Right lobe of liver (tissue), 6 donors: Measurements from ENCODE around the gene ZFP3. TPM values are rescaled to one million over a fixed set of nuclear protein-coding genes. Genes with fewer than 3 reads are reported as not detected.
"Not testable (repeated sequence)": the region's sequence is repeated elsewhere in the genome, so short reads cannot be mapped to it uniquely, and the experiment has no call there.

Experiments used
- ATAC-seq, 4 donors: fragments of 200-7000 bp; cut with Tn5 transposase; one replicate each; pipeline ENCODE4 v1.9.1; 2020; ENCODE audit warnings: mild to moderate bottlenecking in 4 of 4, moderate library complexity in 4 of 4
- DNase-seq, 3 donors: peaks; one replicate each; pipeline ENCODE4 v3.0.0-alpha.2; 2020
- H3K27ac ChIP-seq, 3 donors: fragments of 200-600 bp; one replicate each; pipeline ENCODE4 v1.8.0; 2022
- H3K27me3 ChIP-seq, 2 donors: fragments of 200-600 bp; one replicate each; pipeline ENCODE4 v1.8.0; 2022
- H3K36me3 ChIP-seq, 4 donors: fragments of 200-600 bp; sonication (generic) in 1 of 4; one replicate each; pipeline versions ENCODE4 v1.5.1 to v1.8.0; 2017 to 2022; ENCODE audit warnings: control low read depth in 1 of 4
- H3K4me1 ChIP-seq, 4 donors: fragments of 200-600 bp; sonication (generic) in 1 of 4; one replicate each; pipeline versions ENCODE4 v1.5.1 to v1.8.0; 2017 to 2022; ENCODE audit warnings: control low read depth in 1 of 4
- H3K4me3 ChIP-seq, 3 donors: fragments of 200-600 bp; one replicate each; pipeline ENCODE4 v1.8.0; 2022
- H3K9me3 ChIP-seq, 4 donors: fragments of 200-600 bp; sonication (generic) in 1 of 4; one replicate each; pipeline versions ENCODE4 v1.5.1 to v1.8.0; 2017 to 2022; ENCODE audit warnings: control low read depth in 1 of 4
- POLR2A ChIP-seq: fragments of 450-650 bp; IDR thresholded peaks from one replicate; pipeline ENCODE4 v1.6.1; 2017; ENCODE audit warnings: antibody characterized with exemption, mild to moderate bottlenecking
- WGBS: methylation state at CpG from one replicate; pipeline ENCODE4 v1.1.6; 2018; ENCODE audit warnings: low coverage, low lambda C conversion rate; ENCODE audit not compliant: insufficient coverage; ENCODE audit errors: missing lambda C conversion rate; 5-methylcytosine and 5-hydroxymethylcytosine counted together
- intact Hi-C, 2 donors: fragments of 100-400 bp; cut with DNase I; formaldehyde crosslinking; loops; one replicate each; pipeline versions ENCODE4 v1.11.2 to v1.14.1; 2022
- long read RNA-seq: library from polyadenylated mRNA; unstranded; transcript quantifications from one replicate; pipeline ENCODE4 v2.0.0, GENCODE V29; 2019
- total RNA-seq, 6 experiments: library from RNA; depleted of rRNA in 2 of 6; stranded (reverse); fragments of >200 nt in 2 of 6; fragmentation: NEBNext Ultra II Directional in 3 of 6; extraction: Animal tissue kit (Norgen Biotek cat#: 25700) in 3 of 6; gene quantifications; one replicate each; pipeline versions ENCODE4 v1.1.0 to v1.2.4, GENCODE V29; 2016 to 2023
- TF ChIP-seq, protein P1 (sequence below), 4 donors: fragments of 200-600 bp in 3 of 4; fragments of 450-650 bp in 1 of 4; IDR thresholded peaks; one replicate each; pipeline versions ENCODE4 v1.5.1 to v1.8.0; 2016 to 2022; ENCODE audit warnings: antibody characterized with exemption in 4 of 4, mild to moderate bottlenecking in 2 of 4
- donor health status: DM: no; HTN: yes; CAD: no.
- donor health status: DM: no; HTN: no; CAD: no.
- donor health status: DM: no; HTN: no; CAD: no.
- donor health status: DM: no; HTN: yes; CAD: no.
- donor health status: DM: no; HTN: yes; CAD: no.

The ZFP3 gene
- 1 to 10 TPM in 1 of 6 experiments, under 1 TPM in 5; 0.51 to 1.6 (median 0.87) TPM for total RNA-seq
- long read RNA-seq = 0 reads

DNA sequence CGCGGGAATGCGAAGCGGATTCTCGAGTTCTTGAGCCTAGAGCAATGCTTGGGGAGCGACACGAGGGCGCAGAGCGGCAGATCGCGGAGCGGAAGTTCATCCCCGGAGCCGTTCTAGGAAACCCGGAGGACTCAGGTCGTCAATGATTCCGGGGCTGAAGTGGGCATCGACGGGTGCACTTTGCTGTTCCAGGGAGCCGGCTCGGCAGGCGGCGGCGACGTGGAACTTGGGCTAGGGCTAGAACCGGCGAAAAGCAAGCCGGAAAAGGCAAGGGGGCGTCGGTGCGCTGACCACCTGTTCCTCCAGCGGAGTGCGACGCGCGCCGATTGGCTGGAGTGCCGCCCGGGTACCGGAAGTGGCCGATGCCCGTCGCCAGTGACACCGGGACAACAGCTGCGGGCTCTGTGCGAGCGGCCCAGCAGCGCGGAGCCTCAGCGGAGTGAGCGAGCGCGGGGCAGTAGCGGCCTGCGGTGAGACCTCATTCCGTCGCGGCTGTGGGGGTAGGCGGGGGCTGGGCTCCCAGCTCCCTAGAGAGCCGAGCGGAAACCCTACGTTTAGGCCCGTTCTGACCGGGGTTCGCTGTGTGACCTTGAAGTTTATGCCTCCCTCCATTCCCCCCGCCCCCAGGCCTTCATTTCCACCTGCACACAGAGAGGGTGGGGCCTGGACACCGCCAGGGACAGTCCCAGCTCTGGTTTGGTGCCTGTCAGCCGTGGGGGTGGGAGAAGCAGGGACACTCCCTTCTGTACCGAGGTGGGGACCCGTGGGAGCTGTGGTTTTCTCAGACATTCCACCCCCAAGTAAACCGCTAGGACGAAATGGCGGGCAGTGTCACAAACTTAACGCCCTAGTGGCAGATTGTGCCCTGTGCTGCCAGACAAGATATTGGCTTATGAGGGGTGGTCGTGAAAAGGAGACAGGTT lies at the start of gene ZFP3:
TSS of gene ZFP3 (plus strand) at position 362 of the 923 bp plus-strand sequence. CDS start 13,038 bp downstream, outside the sequence.
- DNase-seq = peak; percentile 72 to 84 (median 75)
- Histone ChIP-seq H3K27me3 (peaks cover 0 to 3% of the 10 kb centered on the region in 2 donors), H3K4me1 (peaks cover 0 to 4% (median 0%) of the 10 kb centered on the region in 4 donors), H3K36me3 (no peaks in the 10 kb centered on the region), H3K4me3 (peak within 1 kb of the TSS; percentile 55 to 64 (median 61)), H3K27ac (peak within 1 kb of the TSS; percentile 3 to 57 (median 26)), H3K9me3 (no peaks in the 10 kb centered on the region)
- peak; percentile 90 to 97 (median 94) for ATAC-seq
- intact Hi-C loops = no loop called here
- WGBS = 15% methylated on average over 9 of the region's 75 CpGs
- TF ChIP-seq POLR2A = no peak
- TF ChIP-seq, protein P1, sequence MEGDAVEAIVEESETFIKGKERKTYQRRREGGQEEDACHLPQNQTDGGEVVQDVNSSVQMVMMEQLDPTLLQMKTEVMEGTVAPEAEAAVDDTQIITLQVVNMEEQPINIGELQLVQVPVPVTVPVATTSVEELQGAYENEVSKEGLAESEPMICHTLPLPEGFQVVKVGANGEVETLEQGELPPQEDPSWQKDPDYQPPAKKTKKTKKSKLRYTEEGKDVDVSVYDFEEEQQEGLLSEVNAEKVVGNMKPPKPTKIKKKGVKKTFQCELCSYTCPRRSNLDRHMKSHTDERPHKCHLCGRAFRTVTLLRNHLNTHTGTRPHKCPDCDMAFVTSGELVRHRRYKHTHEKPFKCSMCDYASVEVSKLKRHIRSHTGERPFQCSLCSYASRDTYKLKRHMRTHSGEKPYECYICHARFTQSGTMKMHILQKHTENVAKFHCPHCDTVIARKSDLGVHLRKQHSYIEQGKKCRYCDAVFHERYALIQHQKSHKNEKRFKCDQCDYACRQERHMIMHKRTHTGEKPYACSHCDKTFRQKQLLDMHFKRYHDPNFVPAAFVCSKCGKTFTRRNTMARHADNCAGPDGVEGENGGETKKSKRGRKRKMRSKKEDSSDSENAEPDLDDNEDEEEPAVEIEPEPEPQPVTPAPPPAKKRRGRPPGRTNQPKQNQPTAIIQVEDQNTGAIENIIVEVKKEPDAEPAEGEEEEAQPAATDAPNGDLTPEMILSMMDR (IDR thresholded peaks at IDR 0.05) = no peak

GRCh38 chr17:5030168-5030567 lies 48.1 kb upstream of the ZFP3 start:
- WGBS = 50% methylated on average over 1 of the region's 2 CpGs
- H3K27ac ChIP-seq, H3K36me3 ChIP-seq, intact Hi-C loops, ATAC-seq, H3K9me3 ChIP-seq, H3K4me3 ChIP-seq, H3K27me3 ChIP-seq, H3K4me1 ChIP-seq, DNase-seq: not testable (repeated sequence)

GRCh38 chr17:5031365-5032082 lies 46.7 kb upstream of the ZFP3 start:
- H3K9me3 ChIP-seq = no peaks in the 10 kb centered on the region
- DNase-seq (peak; percentile 67 to 81 (median 76)), ATAC-seq (peak; percentile 74 to 87 (median 82))
- H3K27me3 ChIP-seq = no peaks in the 10 kb centered on the region
- intact Hi-C loops = no loop called here
- 7% methylated on average over 21 of the region's 48 CpGs for WGBS
- TF ChIP-seq POLR2A = no peak
- TF ChIP-seq, protein P1 (IDR thresholded peaks at IDR 0.05) = peak; percentile 60 to 66 (median 62)
- peak overlapping the region; percentile 16 to 46 (median 32) for H3K4me3 ChIP-seq
- peaks cover 0 to 4% (median 1%) of the 10 kb centered on the region in 4 donors for H3K4me1 ChIP-seq
- H3K27ac ChIP-seq = peak overlapping the region in 1 of 3 donors; percentile 33
- no peaks in the 10 kb centered on the region for H3K36me3 ChIP-seq

- Histone ChIP-seq H3K27me3 (no peaks in the 10 kb centered on the region), H3K36me3 (no peaks in the 10 kb centered on the region), H3K4me1 (peaks cover 0 to 4% (median 1%) of the 10 kb centered on the region in 4 donors), H3K4me3 (no peak overlapping the region), H3K9me3 (no peaks in the 10 kb centered on the region), H3K27ac (no peak overlapping the region)
- no peak for TF ChIP-seq POLR2A
- TF ChIP-seq, protein P1 (IDR thresholded peaks at IDR 0.05) = no peak
- intact Hi-C loops = no loop called here
- no peak for ATAC-seq
- no peak for DNase-seq
- WGBS = no CpG with 5 or more reads among the region's 6 CpGs
Observed at GRCh38 chr17:5032865-5033264, 45.4 kb upstream of the ZFP3 start.
